NCI-H345 treated with DMSO at 0.1 percent for 48 hours (cell line): ENCODE data around the gene CCDC68.

ENCODE experiments used
- DNase-seq: peaks from one replicate; lab custom pipeline; 2025; ENCODE audit not compliant: unreplicated experiment; lab: John Stamatoyannopoulos, UW

Gene CCDC68

DNA sequence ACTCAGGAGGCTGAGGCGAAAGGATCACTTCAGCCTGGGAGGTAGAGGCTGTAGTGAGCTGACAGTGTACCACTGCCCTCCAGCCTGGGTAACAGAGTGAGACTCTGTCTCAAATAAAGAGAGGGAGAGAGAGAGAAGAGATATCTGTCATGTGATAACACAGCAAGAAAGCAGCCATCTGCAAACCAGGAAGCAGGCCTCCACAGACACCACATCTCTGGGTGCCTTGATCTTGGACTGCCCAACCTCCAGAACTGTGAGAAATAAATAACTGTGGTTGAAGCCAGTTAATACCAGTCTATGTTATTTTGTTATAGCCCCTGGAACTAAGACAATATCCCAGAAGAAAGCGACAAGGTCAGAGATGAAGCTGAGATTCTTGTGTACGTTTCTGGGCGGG is 2.6 kb upstream of the CCDC68 start:
- no peak for DNase-seq

DNA sequence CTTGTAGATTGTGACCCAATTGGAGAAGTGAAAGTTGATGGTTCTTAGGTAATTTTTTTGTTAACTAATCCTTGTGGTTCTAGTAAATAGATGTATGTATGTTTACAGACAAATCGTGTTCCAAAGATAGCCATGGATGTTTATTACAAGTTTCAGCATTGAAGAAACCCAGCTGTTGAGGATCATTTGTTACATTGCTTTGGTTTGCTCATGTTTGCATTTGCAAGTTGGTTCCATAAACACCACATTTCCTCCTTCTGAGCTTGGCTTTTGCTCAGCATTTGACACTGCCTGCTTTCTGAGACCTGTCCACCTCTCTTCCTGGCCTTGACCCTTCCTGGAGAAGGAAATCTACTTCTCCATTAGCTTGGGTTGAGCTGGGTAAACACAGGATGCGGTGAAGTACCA is 1.8 kb upstream of the CCDC68 start:
- DNase-seq, result no peak

DNA sequence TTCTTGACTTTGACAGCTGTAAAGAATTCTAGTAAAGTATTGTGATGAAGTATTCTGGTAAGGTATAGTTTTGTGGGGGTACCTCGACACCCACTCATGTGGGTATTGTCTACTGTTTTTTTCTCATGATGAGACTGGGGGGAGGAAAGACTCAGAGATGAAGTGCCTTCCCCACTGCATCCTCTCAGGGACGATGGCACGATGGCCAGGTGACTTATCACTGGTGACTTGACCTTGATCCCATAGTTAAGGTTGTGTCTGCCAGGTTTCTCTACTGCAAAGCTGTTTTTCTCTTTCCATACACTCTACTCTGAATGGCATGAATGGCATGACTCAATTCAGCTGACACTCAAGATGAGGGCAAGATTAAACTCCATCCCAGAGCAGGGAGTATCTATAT is 936 bp upstream of the CCDC68 start:
- DNase-seq, result no peak

DNA sequence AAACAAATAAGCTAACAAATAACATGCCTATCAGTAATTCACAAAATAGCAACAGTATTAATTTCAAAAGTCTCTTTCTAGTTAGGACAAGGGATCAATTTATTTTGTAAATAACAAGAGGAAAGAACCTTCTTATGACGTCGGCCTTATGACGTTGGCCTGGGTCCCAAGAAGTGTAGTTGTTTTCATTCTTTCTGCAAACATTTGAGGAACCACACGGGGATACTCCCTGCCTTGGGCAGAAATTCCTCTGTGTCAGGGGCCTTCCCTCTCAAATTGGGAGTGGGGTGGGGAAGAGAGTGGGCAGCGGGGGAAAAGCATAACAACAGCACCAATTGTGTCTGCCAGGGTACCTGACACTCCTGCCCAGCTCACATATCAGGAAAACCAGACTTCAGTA is 1.3 kb downstream of the CCDC68 start:
- no peak for DNase-seq

DNA sequence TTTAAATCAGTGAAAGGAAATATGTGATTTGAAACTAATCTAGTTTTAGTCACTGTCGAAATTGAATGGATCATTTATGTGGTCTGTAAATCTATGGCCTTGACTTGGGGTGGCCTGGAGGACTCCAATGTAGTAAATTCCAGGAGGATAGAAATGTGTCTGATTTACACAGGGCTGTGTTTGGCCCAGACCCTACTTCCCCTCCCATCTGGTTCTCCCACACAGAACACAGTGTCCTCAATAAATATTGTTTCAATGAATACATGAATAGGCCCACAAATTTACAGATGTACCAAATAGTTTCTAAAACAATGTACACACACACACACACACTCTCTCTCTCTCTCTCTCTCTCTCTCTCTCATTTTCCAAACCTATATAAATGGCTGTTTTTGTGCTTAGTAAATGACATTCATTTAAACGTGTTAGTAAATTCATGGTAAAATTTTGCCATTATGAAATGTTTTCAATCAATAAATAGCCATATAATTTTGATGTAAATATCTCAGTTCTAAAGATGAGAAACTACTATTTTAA is 1.9 kb downstream of the CCDC68 start:
- no peak for DNase-seq

DNA sequence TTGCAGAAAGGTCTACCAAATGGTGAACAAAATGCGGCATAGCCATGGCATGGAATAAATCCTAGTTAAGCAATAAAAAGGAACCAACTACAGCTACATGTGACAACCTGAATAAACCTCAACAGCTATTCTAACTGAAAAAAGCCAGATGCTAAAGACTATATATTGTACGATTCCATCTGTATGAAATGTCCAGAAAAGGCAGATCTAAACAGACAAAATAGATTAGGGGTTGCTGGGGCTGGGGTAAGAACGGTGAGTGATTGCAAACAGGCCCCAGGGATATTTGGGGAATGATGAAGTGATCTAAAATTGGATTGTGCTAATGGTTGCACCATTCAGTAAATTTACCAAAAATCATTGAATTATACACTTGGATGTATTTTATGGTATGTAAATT is 2.8 kb downstream of the CCDC68 start:
- DNase-seq, result no peak

DNA sequence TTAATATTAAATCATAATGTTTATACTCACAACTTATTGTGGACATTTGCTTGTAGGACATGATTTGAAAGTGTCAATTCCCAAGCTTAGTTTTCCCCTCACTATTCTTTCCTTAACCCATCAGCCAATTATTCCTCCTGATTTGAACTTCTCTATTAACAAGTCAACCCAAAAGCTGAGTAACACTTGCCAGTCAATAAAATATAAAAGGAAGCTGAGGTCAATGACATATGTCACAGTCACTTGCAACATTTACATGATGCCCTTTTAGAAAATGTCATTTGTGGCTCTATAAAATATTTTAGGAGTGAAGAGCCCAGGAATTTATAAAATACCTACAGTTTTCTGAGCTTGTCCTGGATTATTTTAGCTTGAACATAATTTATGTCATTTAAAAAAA is 7.2 kb downstream of the CCDC68 start:
- DNase-seq, result no peak

DNA sequence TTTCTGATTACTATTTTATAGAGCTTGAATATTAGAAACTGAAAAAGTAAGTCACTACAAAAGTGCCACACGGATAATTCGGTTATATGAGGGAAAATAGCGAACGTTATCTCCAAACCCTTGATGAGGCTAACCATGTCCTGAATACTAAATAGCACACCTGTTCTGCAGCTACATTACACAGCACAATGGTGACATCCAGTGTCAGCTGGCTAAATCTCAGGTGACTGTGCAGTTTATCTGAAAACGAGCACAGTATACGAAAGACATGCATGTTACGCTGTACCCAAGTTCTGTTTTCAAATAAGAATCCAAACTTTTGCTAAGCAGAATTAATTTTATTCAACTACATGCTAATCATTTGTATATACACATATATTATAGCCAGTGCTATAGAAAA is 9.0 kb downstream of the CCDC68 start:
- DNase-seq, result no peak

DNA sequence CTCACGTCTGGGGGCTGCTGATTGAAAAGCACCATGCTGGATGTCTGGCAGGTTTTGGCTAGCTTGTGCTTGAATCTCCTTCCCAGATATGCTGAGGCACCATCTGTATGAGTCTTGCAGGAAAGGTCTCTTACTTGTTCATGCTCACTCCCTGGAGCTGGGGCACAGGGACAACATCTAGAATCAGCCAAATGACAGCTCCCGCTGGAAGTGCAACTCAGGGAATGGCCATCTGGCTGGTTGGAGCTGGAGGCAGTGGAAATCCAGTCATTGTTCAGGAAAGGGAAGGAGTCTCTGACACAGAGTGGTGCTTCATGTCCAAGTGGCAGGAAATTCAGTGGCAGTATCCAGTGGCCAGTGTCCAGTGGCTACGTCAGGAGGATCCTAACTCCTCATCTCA is 9.7 kb downstream of the CCDC68 start:
- no peak for DNase-seq

DNA sequence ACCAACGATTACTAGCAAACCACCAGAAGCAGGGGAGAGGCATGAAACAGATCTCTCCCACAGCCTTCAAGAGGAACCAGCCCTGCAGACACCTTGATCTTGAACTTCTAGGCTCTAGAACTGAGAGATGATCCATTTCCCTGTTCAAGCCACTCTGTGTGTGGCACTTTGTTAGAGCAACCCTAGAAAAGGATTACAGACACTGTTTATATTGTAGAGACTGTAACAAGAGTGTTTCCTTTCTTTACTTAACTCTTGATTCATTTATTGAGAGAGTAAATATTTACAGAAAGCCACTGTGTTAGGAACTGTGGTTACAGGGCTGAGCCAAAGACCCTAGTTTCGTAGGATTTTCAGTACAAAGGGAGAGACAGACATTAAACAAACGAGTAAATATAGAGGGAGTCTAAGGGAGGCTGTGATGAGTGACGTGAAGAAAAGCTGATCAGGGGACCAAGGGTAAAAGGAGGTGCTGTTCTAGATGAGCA is 10.9 kb downstream of the CCDC68 start:
- no peak for DNase-seq

DNA sequence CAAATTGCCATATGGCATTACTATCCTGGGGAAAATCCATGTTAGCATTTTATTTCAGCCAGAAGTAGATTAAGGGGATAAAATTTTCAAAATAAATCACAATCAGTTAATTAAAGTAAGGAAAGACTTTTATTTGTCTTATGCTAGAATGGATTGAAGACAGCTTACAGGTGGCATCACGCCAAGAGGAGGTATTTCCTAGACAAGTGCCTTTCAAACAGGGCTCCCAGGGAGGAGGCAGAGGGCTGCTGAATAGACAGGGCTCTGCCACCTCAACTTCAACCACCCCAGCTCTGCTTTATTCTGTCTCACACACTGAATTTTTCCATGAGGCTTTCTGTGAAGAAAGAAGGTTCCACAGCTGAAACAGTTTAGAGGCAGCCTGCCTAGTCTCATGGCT is 12.2 kb downstream of the CCDC68 start:
- no peak for DNase-seq

DNA sequence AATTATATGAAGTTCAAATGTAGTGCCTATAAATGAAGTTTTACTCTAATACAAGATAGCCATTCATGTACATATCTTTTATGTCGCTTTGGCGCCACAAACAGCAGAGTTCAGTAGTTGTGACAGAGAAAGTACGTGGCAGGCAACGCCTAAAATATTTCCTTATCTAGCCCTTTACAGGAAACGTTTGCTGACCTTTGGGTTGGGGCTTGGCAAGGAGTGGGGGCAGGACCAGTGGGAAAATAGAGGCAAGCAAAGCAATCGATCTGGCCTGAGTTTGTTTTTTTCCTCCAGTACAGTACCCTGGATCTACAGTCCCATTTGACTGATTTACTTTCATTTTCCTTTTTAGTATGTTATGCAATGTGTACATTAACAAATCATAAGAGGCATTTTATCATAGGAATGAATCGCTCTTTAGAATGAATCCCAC is 13.1 kb downstream of the CCDC68 start:
- DNase-seq, result no peak

DNA sequence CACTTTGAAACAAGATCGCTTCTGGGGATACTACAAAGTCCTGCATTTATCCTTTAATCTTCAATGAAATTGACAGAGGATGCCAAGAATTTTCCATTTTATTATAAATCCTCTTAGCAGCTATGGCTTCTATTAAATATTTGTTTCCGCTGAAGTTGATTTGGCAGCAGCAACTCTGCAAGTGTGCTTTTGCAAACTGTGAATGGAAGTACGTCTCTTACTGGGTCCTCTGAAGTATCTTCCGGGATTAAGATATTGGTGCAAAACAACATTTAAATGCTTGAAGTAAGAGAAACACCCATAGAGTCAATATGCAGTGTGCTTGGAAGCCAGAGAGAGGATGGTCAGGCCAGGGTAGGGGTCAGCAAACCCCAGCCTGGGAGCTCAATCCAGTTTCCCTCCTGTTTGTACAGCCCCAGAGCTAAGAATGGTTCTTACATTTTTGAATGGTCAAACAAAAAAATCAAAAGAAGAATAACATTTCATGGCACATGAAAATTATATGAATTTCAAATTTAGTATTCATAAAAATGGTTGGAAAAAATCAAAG is 13.6 kb downstream of the CCDC68 start:
- no peak for DNase-seq

DNA sequence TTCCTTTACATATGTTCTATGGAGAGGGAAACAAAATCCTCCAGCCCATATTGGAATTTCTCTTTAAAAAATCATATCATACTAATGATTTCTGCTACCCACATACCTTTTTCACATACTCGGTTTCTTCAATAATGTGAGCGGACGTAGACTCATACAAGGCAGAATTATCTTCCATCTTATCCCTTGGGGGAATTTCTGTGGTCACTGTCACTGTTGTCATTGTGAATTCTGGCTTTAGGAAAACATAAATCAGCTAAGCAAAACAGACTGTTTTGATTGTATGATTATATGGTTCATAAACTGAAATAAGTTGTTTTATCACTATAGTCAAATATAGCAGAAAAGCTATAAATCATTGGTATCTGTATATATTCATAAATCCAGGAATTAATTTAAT is 16.7 kb downstream of the CCDC68 start:
- no peak for DNase-seq

DNA sequence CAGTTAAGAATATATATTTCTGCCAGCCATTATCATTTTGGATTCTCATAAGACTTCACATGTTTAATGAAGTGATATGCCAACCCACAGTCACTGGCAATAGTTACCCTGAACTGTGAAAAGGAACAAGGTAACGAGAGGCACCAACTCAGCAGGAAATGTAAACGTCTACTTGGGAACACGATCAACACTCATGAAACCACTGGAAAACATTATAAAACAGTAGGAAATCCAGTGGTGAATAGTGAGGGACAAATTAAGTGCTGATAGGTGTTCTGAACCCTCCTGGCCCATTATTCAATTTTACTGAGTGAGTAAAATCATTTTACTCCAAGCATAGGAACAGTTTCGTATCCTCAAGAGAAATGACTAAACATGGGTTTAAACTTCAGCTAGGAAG is 17.1 kb downstream of the CCDC68 start:
- no peak for DNase-seq

DNA sequence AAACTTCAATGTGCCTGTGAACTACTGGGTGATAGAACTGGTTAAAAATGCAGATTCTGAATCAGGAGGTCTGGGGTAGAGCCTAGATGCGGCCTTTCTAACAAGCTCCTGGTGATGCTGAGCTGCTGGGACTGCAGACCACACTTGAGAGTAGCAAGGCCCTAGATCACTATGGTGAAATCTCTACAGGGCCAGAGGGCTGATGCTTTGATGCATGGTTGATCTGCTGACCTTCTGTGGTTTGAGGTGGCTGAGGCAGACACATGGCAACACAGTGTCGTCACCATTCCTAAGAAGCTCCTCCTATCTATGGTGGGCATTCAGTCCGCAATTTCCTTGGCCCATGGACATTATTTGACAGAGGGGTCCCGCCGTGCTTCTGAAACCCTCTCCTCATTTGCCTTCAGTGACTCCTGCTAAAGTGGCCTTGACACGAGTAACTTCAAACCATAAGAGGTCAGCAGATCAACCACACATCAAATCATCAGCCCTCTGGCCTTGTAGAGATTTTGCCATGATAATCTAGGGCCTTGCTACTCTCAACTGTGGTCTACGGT is 19.8 kb downstream of the CCDC68 start:
- DNase-seq, result no peak

DNA sequence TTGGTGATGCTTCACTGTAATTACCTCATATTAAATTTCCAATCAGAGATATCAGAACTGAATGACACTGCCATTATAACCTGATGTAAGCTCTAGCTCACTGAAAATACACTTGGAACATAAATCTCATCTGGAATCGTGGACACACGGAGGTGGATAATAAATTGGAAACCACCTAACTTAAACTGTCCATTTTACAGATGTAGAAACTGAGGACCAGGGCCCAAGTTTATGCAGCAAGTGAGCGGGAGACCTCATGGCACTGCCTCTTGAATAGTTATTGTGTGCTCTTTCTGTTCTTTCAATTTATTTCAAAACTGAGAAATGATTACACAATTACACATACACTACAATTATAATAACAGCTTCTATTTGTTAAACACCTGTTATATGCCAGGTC is 20.8 kb downstream of the CCDC68 start:
- DNase-seq, result no peak

DNA sequence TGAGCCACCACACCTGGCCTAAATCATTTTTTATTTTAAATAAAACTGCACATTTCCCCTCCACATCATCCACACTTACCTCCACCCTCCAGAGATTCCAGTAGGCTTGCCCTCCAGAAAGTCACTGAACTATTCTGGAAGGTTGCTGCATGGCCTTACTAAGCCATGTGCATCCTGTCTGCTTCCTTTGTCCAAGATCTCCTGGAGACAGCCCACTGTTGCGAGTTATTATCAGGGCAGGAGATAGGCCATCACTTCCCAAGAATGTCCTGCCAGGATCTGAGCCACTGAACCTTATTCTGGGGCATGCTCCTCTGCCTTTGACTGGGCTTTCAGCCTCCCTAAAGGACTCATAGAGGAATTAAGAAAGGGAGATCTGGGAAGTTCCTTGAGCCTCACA is 26.8 kb downstream of the CCDC68 start:
- no peak for DNase-seq

DNA sequence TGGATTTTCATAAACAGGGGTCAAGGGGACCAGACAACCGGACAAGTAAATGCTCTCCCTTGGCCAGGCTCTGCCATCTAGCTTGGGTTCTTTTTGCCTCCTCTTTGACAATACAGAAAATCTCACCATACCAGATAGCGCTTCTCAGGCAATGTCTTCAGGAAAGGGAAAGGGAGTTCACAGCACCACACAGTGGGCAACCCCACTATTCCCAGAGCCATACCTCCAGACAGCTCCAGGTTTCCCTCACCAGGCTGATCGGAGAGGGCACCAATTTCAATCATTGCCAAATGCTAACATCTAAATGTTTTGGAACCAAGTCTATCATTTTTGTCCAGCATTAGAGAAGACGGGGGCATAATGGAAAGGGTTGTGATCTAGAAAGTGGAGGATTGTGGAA is 28.1 kb downstream of the CCDC68 start:
- no peak for DNase-seq

DNA sequence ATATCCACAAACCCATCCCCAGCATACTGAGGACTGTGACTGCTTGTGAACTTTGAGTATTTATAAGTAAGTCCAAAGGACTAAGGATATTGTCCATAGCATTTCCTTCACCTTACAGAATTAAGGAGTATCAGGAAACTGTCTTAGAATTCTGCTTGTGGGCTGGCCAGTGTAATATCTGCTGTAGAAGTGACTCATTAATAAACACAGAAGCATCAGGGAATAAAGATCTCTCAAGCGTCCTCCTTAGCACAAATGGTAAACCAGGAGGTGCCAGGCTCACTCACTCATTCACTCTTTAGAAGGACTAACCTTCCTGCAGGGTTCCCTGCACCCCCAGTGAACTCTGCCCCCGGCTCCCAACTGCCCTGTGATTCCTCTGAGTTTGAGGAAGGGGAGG is 31.0 kb downstream of the CCDC68 start:
- DNase-seq, result no peak

DNA sequence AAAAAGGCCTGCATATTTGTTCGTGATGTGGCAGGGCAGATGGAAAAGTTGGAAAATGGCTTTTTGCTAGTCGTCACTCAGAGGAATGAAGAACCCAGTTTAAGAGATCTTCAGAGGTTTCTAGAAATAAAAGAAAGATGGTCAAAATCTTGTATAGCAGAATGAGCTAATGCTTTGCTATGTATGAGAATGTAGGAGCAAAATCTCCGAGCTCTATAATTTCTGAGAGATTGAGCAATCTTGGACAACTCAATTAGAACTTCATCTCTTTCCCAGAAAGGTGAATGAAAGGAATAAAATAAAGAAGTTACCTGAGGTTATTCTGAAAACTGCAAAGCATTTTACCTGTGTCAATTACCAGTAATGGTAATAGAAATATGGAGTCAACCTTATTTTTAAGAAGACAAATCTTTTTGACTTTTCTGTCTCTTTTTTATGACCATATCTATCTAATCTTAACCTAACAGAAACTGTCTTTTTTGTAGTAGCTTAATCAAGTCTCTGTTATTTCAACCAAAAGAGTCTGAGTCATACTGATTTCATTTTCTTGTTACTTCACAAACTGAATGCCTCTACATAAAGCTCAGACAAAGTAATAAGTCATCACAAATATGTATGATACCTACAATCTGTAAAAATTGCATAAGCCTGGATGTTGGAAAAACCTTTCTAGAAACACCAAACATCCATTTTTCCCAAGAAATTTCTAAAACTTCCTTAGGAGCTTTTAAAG is 32.5 kb downstream of the CCDC68 start:
- no peak for DNase-seq

DNA sequence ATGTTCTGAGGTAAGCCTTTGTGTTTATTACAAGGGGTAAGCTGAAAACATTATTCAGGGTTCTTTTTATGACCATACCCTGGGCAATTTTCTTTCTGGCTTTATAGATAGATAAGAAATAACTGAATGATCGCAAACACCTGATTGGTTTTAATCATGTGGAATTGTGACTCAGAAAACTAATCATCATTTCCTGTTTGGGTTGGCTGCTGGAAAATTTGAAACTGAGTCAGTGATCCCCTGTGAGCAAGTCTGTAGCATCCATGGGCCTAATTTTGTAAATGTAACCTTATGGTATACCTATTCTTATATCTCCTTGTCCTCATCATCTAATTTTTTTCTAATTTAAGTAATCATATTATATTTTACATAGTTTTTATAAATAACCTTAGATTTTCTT is 34.3 kb downstream of the CCDC68 start:
- no peak for DNase-seq
